ENCODE measurements around the gene NPHP4. TPM values are rescaled to one million over a fixed set of nuclear protein-coding genes. Genes with fewer than 3 reads are reported as not detected.

Gene NPHP4
- total RNA-seq, 1 donor from 2014 or later, result 33.2 TPM

- peaks cover 29% of the 10 kb centered on the region for H3K4me1 Mint-ChIP-seq
- peaks cover 10% of the 10 kb centered on the region for H3K36me3 Mint-ChIP-seq (ENCODE audit: low read depth)
- no peak for TF ChIP-seq CTCF (conservative IDR thresholded peaks at IDR 0.05)
- H3K27ac Mint-ChIP-seq (ENCODE audit: unreplicated experiment), result peak overlapping the region; percentile 50
- H3K9me3 Mint-ChIP-seq, result no peaks in the 10 kb centered on the region
- no peak overlapping the region for H3K4me3 Mint-ChIP-seq
- H3K27me3 Mint-ChIP-seq (ENCODE audit: low read depth), result no peaks in the 10 kb centered on the region
- DNase-seq (ENCODE audit: low read depth, low spot score), result no peak
These were observed 106.1 kb downstream of the NPHP4 start for GRCh38 chr1:5886140-5886483.

GRCh38 chr1:5885471-5886139 is 106.6 kb downstream of the NPHP4 start:
- Mint-ChIP-seq H3K4me1 (peaks cover 24% of the 10 kb centered on the region), H3K36me3 (ENCODE audit: low read depth) (peaks cover 10% of the 10 kb centered on the region), H3K27me3 (ENCODE audit: low read depth) (no peaks in the 10 kb centered on the region), H3K9me3 (no peaks in the 10 kb centered on the region), H3K4me3 (no peak overlapping the region), H3K27ac (ENCODE audit: unreplicated experiment) (peak overlapping the region; percentile 82)
- no peak for TF ChIP-seq CTCF (conservative IDR thresholded peaks at IDR 0.05)
- no peak for DNase-seq (ENCODE audit: low read depth, low spot score)

- TF ChIP-seq CTCF (conservative IDR thresholded peaks at IDR 0.05), result no peak
- Mint-ChIP-seq H3K9me3 (no peaks in the 10 kb centered on the region), H3K27me3 (ENCODE audit: low read depth) (no peaks in the 10 kb centered on the region), H3K36me3 (ENCODE audit: low read depth) (peaks cover 16% of the 10 kb centered on the region), H3K4me1 (peaks cover 18% of the 10 kb centered on the region), H3K4me3 (no peak overlapping the region), H3K27ac (ENCODE audit: unreplicated experiment) (no peak overlapping the region)
- no peak for DNase-seq (ENCODE audit: low read depth, low spot score)
These were observed 108.1 kb downstream of the NPHP4 start for GRCh38 chr1:5884110-5884509.

- Mint-ChIP-seq H3K36me3 (ENCODE audit: low read depth) (peaks cover 17% of the 10 kb centered on the region), H3K9me3 (no peaks in the 10 kb centered on the region), H3K4me1 (peaks cover 16% of the 10 kb centered on the region), H3K4me3 (no peak overlapping the region), H3K27ac (ENCODE audit: unreplicated experiment) (no peak overlapping the region), H3K27me3 (ENCODE audit: low read depth) (no peaks in the 10 kb centered on the region)
- no peak for TF ChIP-seq CTCF (conservative IDR thresholded peaks at IDR 0.05)
- DNase-seq (ENCODE audit: low read depth, low spot score), result no peak
These were observed 108.8 kb downstream of the NPHP4 start for GRCh38 chr1:5883129-5884048.

GRCh38 chr1:5882367-5883128 is 109.7 kb downstream of the NPHP4 start:
- no peak for DNase-seq (ENCODE audit: low read depth, low spot score)
- TF ChIP-seq CTCF (conservative IDR thresholded peaks at IDR 0.05), result no peak
- H3K4me1 Mint-ChIP-seq, result peaks cover 14% of the 10 kb centered on the region
- H3K4me3 Mint-ChIP-seq, result no peak overlapping the region
- H3K36me3 Mint-ChIP-seq (ENCODE audit: low read depth), result peaks cover 16% of the 10 kb centered on the region
- H3K27me3 Mint-ChIP-seq (ENCODE audit: low read depth), result no peaks in the 10 kb centered on the region
- H3K9me3 Mint-ChIP-seq, result no peaks in the 10 kb centered on the region
- H3K27ac Mint-ChIP-seq (ENCODE audit: unreplicated experiment), result peak overlapping the region; percentile 58

All from neural crest cell (in vitro differentiated cells).